H1 (cell line): ENCODE data around the gene TTC24. TPM values are rescaled to one million over a fixed set of nuclear protein-coding genes. Genes with fewer than 3 reads are reported as not detected.

Source experiments
- CTCF ChIA-PET: fragments of 300-600 bp; sonication (Branson Sonifier 250); formaldehyde crosslinking; loops from one replicate; lab custom pipeline; 2021; ENCODE audit not compliant: partially characterized antibody; lab: Charles Lee
- POLR2A ChIA-PET: fragments of 300-600 bp; sonication (Branson Sonifier 250); formaldehyde crosslinking; loops from one replicate; lab custom pipeline; 2021; ENCODE audit warnings: inconsistent platforms; ENCODE audit not compliant: partially characterized antibody; lab: Charles Lee
- DNase-seq, 2 experiments: peaks; one replicate each; pipeline versions ENCODE4 v3.0.0 to v3.0.0-alpha.2; 2010 to 2022; ENCODE audit warnings: low spot score in 2 of 2, low read depth in 1 of 2, mixed read lengths in 1 of 2
- FAIRE-seq: peaks from 2 replicates; lab custom pipeline; 2011; peaks lifted over from hg19 to GRCh38; lab: Jason Lieb, UNC
- H2AFZ ChIP-seq: 2 replicates; pipeline ENCODE4 v1.8.1; 2012; ENCODE audit warnings: low read length, inconsistent platforms
- H2AK5ac ChIP-seq: 2 replicates; pipeline ENCODE4 v1.6.1; 2013; ENCODE audit warnings: low read depth, low read length
- H2BK120ac ChIP-seq: replicated peaks from 2 replicates; pipeline ENCODE3; 2013; ENCODE audit warnings: low read depth, low read length, inconsistent platforms
- H2BK12ac ChIP-seq: 2 replicates; pipeline ENCODE4 v1.6.1; 2013; ENCODE audit warnings: low read depth, low read length
- H2BK15ac ChIP-seq: 2 replicates; pipeline ENCODE4 v1.6.1; 2013; ENCODE audit warnings: low read length
- H2BK20ac ChIP-seq: 2 replicates; pipeline ENCODE4 v1.6.1; 2013; ENCODE audit warnings: low read length
- H2BK5ac ChIP-seq: 2 replicates; pipeline ENCODE4 v1.6.1; 2013; ENCODE audit warnings: low read depth, low read length
- H3K14ac ChIP-seq: 2 replicates; pipeline ENCODE4 v1.6.1; 2013; ENCODE audit warnings: inconsistent platforms; ENCODE audit not compliant: insufficient read length
- H3K18ac ChIP-seq: 2 replicates; pipeline ENCODE4 v1.6.1; 2013; ENCODE audit warnings: low read length; ENCODE audit errors: extremely low read depth
- H3K23ac ChIP-seq: 2 replicates; pipeline ENCODE4 v1.6.1; 2013; ENCODE audit warnings: inconsistent platforms; ENCODE audit not compliant: insufficient read length
- H3K23me2 ChIP-seq: 2 replicates; pipeline ENCODE4 v1.6.1; 2013; ENCODE audit warnings: low read depth, low read length
- H3K27ac ChIP-seq: 2 replicates; pipeline ENCODE4 v1.6.1; 2011; ENCODE audit warnings: low read depth, low read length, inconsistent platforms
- H3K27me3 ChIP-seq, 4 experiments: replicated peaks in 1 of 4; 1 replicate in 1 of 4; 2 replicates in 3 of 4; pipeline versions ENCODE4 v1.6.1 to v1.8.1; 2011 to 2013; ENCODE audit warnings: low read length in 3 of 4, mild to moderate bottlenecking in 3 of 4, inconsistent platforms in 2 of 4, mixed read lengths in 2 of 4, moderate library complexity in 1 of 4; ENCODE audit not compliant: control insufficient read depth in 3 of 4, insufficient read depth in 3 of 4; ENCODE audit errors: extremely low read depth in 1 of 4
- H3K36me3 ChIP-seq, 4 experiments: 2 replicates each; pipeline versions ENCODE4 v1.6.1 to v1.8.1; 2011 to 2013; ENCODE audit warnings: mild to moderate bottlenecking in 4 of 4, low read length in 3 of 4, moderate library complexity in 2 of 4, control low read depth in 1 of 4, inconsistent platforms in 1 of 4; ENCODE audit not compliant: insufficient read depth in 4 of 4, control insufficient read depth in 2 of 4
- H3K4ac ChIP-seq: replicated peaks from 2 replicates; pipeline ENCODE3; 2013; ENCODE audit warnings: low read length, low read depth, mixed read lengths, inconsistent platforms; ENCODE audit not compliant: insufficient read length
- H3K4me1 ChIP-seq, 4 experiments: replicated peaks in 1 of 4; 1 replicate in 1 of 4; 2 replicates in 3 of 4; pipeline versions ENCODE4 v1.6.1 to v1.8.1; 2011 to 2013; ENCODE audit warnings: low read length in 3 of 4, inconsistent platforms in 2 of 4, mixed read lengths in 1 of 4; ENCODE audit not compliant: insufficient read depth in 4 of 4, control insufficient read depth in 3 of 4
- H3K4me2 ChIP-seq, 2 experiments: 2 replicates each; pipeline versions ENCODE4 v1.6.1 to v1.8.1; 2011 to 2013; ENCODE audit warnings: low read depth in 2 of 2, low read length in 2 of 2, control low read depth in 1 of 2, inconsistent platforms in 1 of 2, mild to moderate bottlenecking in 1 of 2; ENCODE audit not compliant: insufficient read depth in 1 of 2
- H3K4me3 ChIP-seq, 4 experiments: fragments of 200-600, 300-600 bp in 1 of 4; sonication (generic), shearing (Covaris generic), sonication (Bioruptor Twin) in 1 of 4; 2 replicates each; pipeline versions ENCODE4 v1.5.1 to v1.8.1; 2011 to 2016; ENCODE audit warnings: low read length in 4 of 4, low read depth in 3 of 4, control low read depth in 2 of 4, inconsistent platforms in 2 of 4, mild to moderate bottlenecking in 2 of 4, mixed read lengths in 1 of 4, moderate library complexity in 1 of 4; ENCODE audit not compliant: insufficient read depth in 2 of 4; ENCODE audit errors: extremely low read depth in 1 of 4
- H3K56ac ChIP-seq: replicated peaks from 2 replicates; pipeline ENCODE3; 2013; ENCODE audit warnings: low read depth, mild to moderate bottlenecking, mixed read lengths, low read length, inconsistent platforms; ENCODE audit not compliant: insufficient read length
- H3K79me1 ChIP-seq: 2 replicates; pipeline ENCODE4 v1.6.1; 2013; ENCODE audit warnings: low read depth, low read length, control low read depth
- H3K79me2 ChIP-seq, 2 experiments: 2 replicates each; pipeline versions ENCODE4 v1.6.1 to v1.8.1; 2012 to 2013; ENCODE audit warnings: low read length in 2 of 2, mild to moderate bottlenecking in 2 of 2, inconsistent platforms in 1 of 2; ENCODE audit not compliant: insufficient read depth in 2 of 2, control insufficient read depth in 1 of 2
- H3K9ac ChIP-seq, 4 experiments: replicated peaks in 1 of 4; 1 replicate in 1 of 4; 2 replicates in 3 of 4; pipeline versions ENCODE4 v1.6.1 to v1.8.1; 2011 to 2013; ENCODE audit warnings: low read depth in 3 of 4, low read length in 3 of 4, control low read depth in 2 of 4, mild to moderate bottlenecking in 2 of 4, moderate library complexity in 2 of 4, inconsistent platforms in 1 of 4; ENCODE audit errors: extremely low read depth in 1 of 4
- H3K9me3 ChIP-seq, 2 experiments: 2 replicates each; pipeline versions ENCODE4 v1.6.1 to v1.8.1; 2012 to 2013; ENCODE audit warnings: mild to moderate bottlenecking in 2 of 2, moderate library complexity in 2 of 2, control low read depth in 1 of 2, inconsistent platforms in 1 of 2, low read depth in 1 of 2, low read length in 1 of 2, mixed read lengths in 1 of 2; ENCODE audit not compliant: insufficient read depth in 2 of 2
- H4K20me1 ChIP-seq, 2 experiments: replicated peaks in 1 of 2; 2 replicates each; pipeline versions ENCODE3 to v1.8.1; 2011 to 2013; ENCODE audit warnings: inconsistent platforms in 2 of 2, low read length in 2 of 2, mild to moderate bottlenecking in 1 of 2; ENCODE audit not compliant: insufficient read depth in 2 of 2, control insufficient read depth in 1 of 2
- H4K5ac ChIP-seq: 2 replicates; pipeline ENCODE4 v1.6.1; 2013; ENCODE audit warnings: low read length, low read depth, mixed read lengths, inconsistent platforms; ENCODE audit not compliant: insufficient read length
- H4K8ac ChIP-seq: 2 replicates; pipeline ENCODE4 v1.8.0; 2013; ENCODE audit warnings: mild to moderate bottlenecking, moderate library complexity, low read length, inconsistent platforms; ENCODE audit not compliant: insufficient read depth; ENCODE audit errors: extremely low read depth
- H4K91ac ChIP-seq: replicated peaks from 2 replicates; pipeline ENCODE3; 2013; ENCODE audit warnings: low read length, mixed read lengths, inconsistent platforms; ENCODE audit not compliant: insufficient read length
- ATF3 ChIP-seq: IDR thresholded peaks from 2 replicates; pipeline ENCODE4 v1.6.1; 2011; ENCODE audit warnings: low read depth, mild to moderate bottlenecking, low read length; ENCODE audit not compliant: insufficient read depth
- CHD1 ChIP-seq: IDR thresholded peaks from 2 replicates; pipeline ENCODE4 v1.6.1; 2012; ENCODE audit warnings: low read depth, low read length, improper control_type of control experiment
- CTBP2 ChIP-seq: IDR thresholded peaks from 2 replicates; pipeline ENCODE4 v1.7.0; 2011; ENCODE audit warnings: borderline replicate concordance, mild to moderate bottlenecking, moderate library complexity, mixed read lengths, low read length; ENCODE audit not compliant: insufficient read depth, insufficient read length
- SP1 ChIP-seq: IDR thresholded peaks from 2 replicates; pipeline ENCODE4 v1.6.1; 2011; ENCODE audit warnings: low read depth, low read length
- ZNF274 ChIP-seq: IDR thresholded peaks from 2 replicates; pipeline ENCODE4 v1.7.0; 2012; ENCODE audit warnings: low read length, borderline replicate concordance; ENCODE audit errors: extremely low read depth
- WGBS, 2 experiments: shearing (Covaris generic) in 1 of 2; methylation state at CpG; one replicate each; pipeline versions ENCODE4 v1.1.6 to v1.1.7; 2013 to 2015; ENCODE audit warnings: low lambda C conversion rate in 2 of 2, mixed read lengths in 2 of 2, inconsistent platforms in 1 of 2, low coverage in 1 of 2, missing lambda C conversion rate in 1 of 2; ENCODE audit not compliant: insufficient replicate concordance in 2 of 2, insufficient coverage in 1 of 2, insufficient read length in 1 of 2; ENCODE audit errors: extremely low coverage in 1 of 2, missing lambda C conversion rate in 1 of 2; 5-methylcytosine and 5-hydroxymethylcytosine counted together
- polyA plus RNA-seq, 7 experiments: library from polyadenylated mRNA; depleted of rRNA in 3 of 7; stranded (reverse) in 5 of 7; unstranded in 2 of 7; fragments of >200 nt in 5 of 7; fragments of 200-250 nt in 2 of 7; gene quantifications; 1 replicate in 5 of 7; 2 replicates in 1 of 7; 4 replicates in 1 of 7; pipeline versions ENCODE4 v1.2.1 to v1.2.3, GENCODE V29; 2011 to 2013; ENCODE audit warnings: missing spikeins in 2 of 7, mixed read lengths in 2 of 7
- total RNA-seq: library from RNA; stranded (reverse); fragmentation: NEBNext Ultra II Directional; extraction: Animal tissue kit (Norgen Biotek cat#: 25700); gene quantifications from 2 replicates; pipeline ENCODE4 v1.2.1, GENCODE V29; 2021

TTC24 gene
- total and polyA plus RNA-seq, 2 of the 8 experiments (the other 6 are each of a cell fraction or from before 2014, with no cell fraction given) = 0.08 TPM; not detected in 1

- H2BK12ac ChIP-seq = no peak overlapping the region
- CTCF ChIA-PET = interaction anchor here (0.9 to 5.1 kb wide), 6 partner anchors 26 to 192 kb away, joined by 3 to 55 read pairs (median 4); no protein-coding TSS in a partner anchor
- no peak overlapping the region for H2BK15ac ChIP-seq
- H3K23me2 ChIP-seq = no peaks in the 10 kb centered on the region; the same call in 1 of the 2 replicates
- no peak for DNase-seq
- no peak overlapping the region for H3K56ac ChIP-seq
- no peak overlapping the region for H2BK120ac ChIP-seq
- no peak overlapping the region for H3K4ac ChIP-seq
- no peak overlapping the region for H3K9ac ChIP-seq
- no peak overlapping the region for H2BK20ac ChIP-seq
- no peak overlapping the region for H4K5ac ChIP-seq
- no peaks in the 10 kb centered on the region for H3K36me3 ChIP-seq
- no peaks in the 10 kb centered on the region for H3K4me1 ChIP-seq
- no peak overlapping the region for H3K4me3 ChIP-seq
- H3K23ac ChIP-seq = no peak overlapping the region
- POLR2A ChIA-PET = interaction anchor here (2.7 kb wide), 1 partner anchor 15 kb away, joined by 16 read pairs; the partner anchor contains the start of gene NAXE
- H3K27me3 ChIP-seq = no peaks in the 10 kb centered on the region
- no peak overlapping the region for H2BK5ac ChIP-seq
- no peaks in the 10 kb centered on the region for H3K9me3 ChIP-seq
- H3K79me2 ChIP-seq = no peaks in the 10 kb centered on the region
- no peak overlapping the region for H2AFZ ChIP-seq
- H2AK5ac ChIP-seq = no peak overlapping the region
- 90% methylated on average over 3 of the region's 7 CpGs; no CpG with 5 or more reads in 1 of the 2 experiments for WGBS, 2 experiments
- H3K14ac ChIP-seq = no peak overlapping the region
- no peaks in the 10 kb centered on the region for H3K79me1 ChIP-seq
- H3K27ac ChIP-seq = no peak overlapping the region
- H4K91ac ChIP-seq = no peak overlapping the region
- H3K18ac ChIP-seq = no peak overlapping the region
- H4K8ac ChIP-seq = no peak overlapping the region
- no peaks in the 10 kb centered on the region for H4K20me1 ChIP-seq
- H3K4me2 ChIP-seq = no peak overlapping the region
- no peak for FAIRE-seq
- TF ChIP-seq ZNF274 = no peak
- TF ChIP-seq SP1 = no peak
- TF ChIP-seq CHD1 = no peak
- no peak for TF ChIP-seq CTBP2
- TF ChIP-seq ATF3 = no peak
Measured at GRCh38 chr1:156578055-156578454, 1.5 kb upstream of the TTC24 start.
